ENCODE data around the gene ATP13A3.

Gene ATP13A3

GRCh38 chr3:194374935-194375334, 111.9 kb downstream of the ATP13A3 start:
- H3K4me3 Mint-ChIP-seq: no peak overlapping the region
- ATAC-seq (replicated peaks) (no peak), DNase-seq (no peak)
- H3K9me3 Mint-ChIP-seq: no peaks in the 10 kb centered on the region
- H3K27ac Mint-ChIP-seq: no peak overlapping the region
- H3K36me3 Mint-ChIP-seq (ENCODE audit: insufficient read depth): no peaks in the 10 kb centered on the region
- peaks cover under 1 to 1% of the 10 kb centered on the region in 2 donors for H3K4me1 Mint-ChIP-seq (ENCODE audit: low read depth in 2 of 2)
- peaks cover 47 to 94% of the 10 kb centered on the region in 2 donors for H3K27me3 Mint-ChIP-seq

- H3K4me1 Mint-ChIP-seq (ENCODE audit: low read depth in 2 of 2): peaks cover 3% of the 10 kb centered on the region in 2 donors
- DNase-seq (no peak), ATAC-seq (replicated peaks) (no peak)
Observed at GRCh38 chr3:194373899-194374298, 112.9 kb downstream of the ATP13A3 start.

GRCh38 chr3:194373028-194373427, 113.8 kb downstream of the ATP13A3 start:
- Mint-ChIP-seq H3K4me3 (no peak overlapping the region), H3K36me3 (ENCODE audit: insufficient read depth) (no peaks in the 10 kb centered on the region), H3K27me3 (peaks cover 54 to 95% of the 10 kb centered on the region in 2 donors), H3K27ac (no peak overlapping the region), H3K9me3 (no peaks in the 10 kb centered on the region), H3K4me1 (ENCODE audit: low read depth in 2 of 2) (peaks cover 3% of the 10 kb centered on the region in 2 donors)
- DNase-seq: no peak
- no peak for ATAC-seq (replicated peaks)

More at GRCh38 chr3:194373899-194374298, 112.9 kb downstream of the ATP13A3 start:
- Mint-ChIP-seq H3K4me3 (no peak overlapping the region), H3K27me3 (peaks cover 54 to 95% of the 10 kb centered on the region in 2 donors), H3K27ac (no peak overlapping the region), H3K36me3 (ENCODE audit: insufficient read depth) (no peaks in the 10 kb centered on the region), H3K9me3 (no peaks in the 10 kb centered on the region)

GRCh38 chr3:194370753-194371152, 116.0 kb downstream of the ATP13A3 start:
- DNase-seq (no peak), ATAC-seq (replicated peaks) (no peak)
- H3K27me3 Mint-ChIP-seq: peaks cover 62 to 87% of the 10 kb centered on the region in 2 donors
- peaks cover 3% of the 10 kb centered on the region in 2 donors for H3K4me1 Mint-ChIP-seq (ENCODE audit: low read depth in 2 of 2)
- no peaks in the 10 kb centered on the region for H3K36me3 Mint-ChIP-seq (ENCODE audit: insufficient read depth)
- H3K9me3 Mint-ChIP-seq: no peaks in the 10 kb centered on the region
- H3K27ac Mint-ChIP-seq: no peak overlapping the region
- H3K4me3 Mint-ChIP-seq: no peak overlapping the region

GRCh38 chr3:194369522-194370279, 117.1 kb downstream of the ATP13A3 start, which contains the start of gene LRRC15:
LRRC15 (minus strand) TSS chr3:194369743; CDS start chr3:194361043, 8,700 bp downstream.
- Mint-ChIP-seq H3K9me3 (no peaks in the 10 kb centered on the region), H3K4me1 (ENCODE audit: low read depth in 2 of 2) (peaks cover 3% of the 10 kb centered on the region in 2 donors), H3K27ac (no peak within 1 kb of the TSS), H3K27me3 (peaks cover 51 to 83% of the 10 kb centered on the region in 2 donors), H3K36me3 (ENCODE audit: insufficient read depth) (no peaks in the 10 kb centered on the region), H3K4me3 (no peak within 1 kb of the TSS)
- DNase-seq (no peak), ATAC-seq (replicated peaks) (no peak)

GRCh38 chr3:194368918-194369317, 117.9 kb downstream of the ATP13A3 start:
- Mint-ChIP-seq H3K36me3 (ENCODE audit: insufficient read depth) (no peaks in the 10 kb centered on the region), H3K27ac (no peak overlapping the region), H3K9me3 (no peaks in the 10 kb centered on the region), H3K27me3 (peaks cover 51 to 84% of the 10 kb centered on the region in 2 donors), H3K4me3 (no peak overlapping the region), H3K4me1 (ENCODE audit: low read depth in 2 of 2) (peaks cover 3% of the 10 kb centered on the region in 2 donors)
- DNase-seq (no peak), ATAC-seq (replicated peaks) (no peak)

- Mint-ChIP-seq H3K4me3 (no peak overlapping the region), H3K27ac (no peak overlapping the region), H3K27me3 (peaks cover 51 to 84% of the 10 kb centered on the region in 2 donors), H3K4me1 (ENCODE audit: low read depth in 2 of 2) (peaks cover 3% of the 10 kb centered on the region in 2 donors), H3K36me3 (ENCODE audit: insufficient read depth) (no peaks in the 10 kb centered on the region), H3K9me3 (no peaks in the 10 kb centered on the region)
- DNase-seq (no peak), ATAC-seq (replicated peaks) (no peak)
Observed at GRCh38 chr3:194367992-194368841, 118.6 kb downstream of the ATP13A3 start.

GRCh38 chr3:194365978-194366490, 120.8 kb downstream of the ATP13A3 start:
- H3K9me3 Mint-ChIP-seq: no peaks in the 10 kb centered on the region
- H3K27me3 Mint-ChIP-seq: peaks cover 41 to 84% of the 10 kb centered on the region in 2 donors
- ATAC-seq (replicated peaks) (no peak), DNase-seq (no peak)
- H3K36me3 Mint-ChIP-seq (ENCODE audit: insufficient read depth): no peaks in the 10 kb centered on the region
- no peak overlapping the region for H3K4me3 Mint-ChIP-seq
- no peak overlapping the region for H3K27ac Mint-ChIP-seq
- H3K4me1 Mint-ChIP-seq (ENCODE audit: low read depth in 2 of 2): peaks cover 3% of the 10 kb centered on the region in 2 donors

- H3K4me1 Mint-ChIP-seq (ENCODE audit: low read depth in 2 of 2): peaks cover 3% of the 10 kb centered on the region in 2 donors
- no peak for DNase-seq
- H3K4me3 Mint-ChIP-seq: no peak overlapping the region
- H3K27ac Mint-ChIP-seq: no peak overlapping the region
- ATAC-seq (replicated peaks): no peak
- no peaks in the 10 kb centered on the region for H3K9me3 Mint-ChIP-seq
- H3K27me3 Mint-ChIP-seq: peaks cover 39 to 84% of the 10 kb centered on the region in 2 donors
- no peaks in the 10 kb centered on the region for H3K36me3 Mint-ChIP-seq (ENCODE audit: insufficient read depth)
Observed at GRCh38 chr3:194365526-194365925, 121.3 kb downstream of the ATP13A3 start.

GRCh38 chr3:194364652-194365434, 122.0 kb downstream of the ATP13A3 start:
- no peak for DNase-seq
- Mint-ChIP-seq H3K36me3 (ENCODE audit: insufficient read depth) (no peaks in the 10 kb centered on the region), H3K4me3 (no peak overlapping the region), H3K4me1 (ENCODE audit: low read depth in 2 of 2) (peaks cover under 1 to 2% of the 10 kb centered on the region in 2 donors), H3K27ac (no peak overlapping the region), H3K27me3 (peaks cover 38 to 84% of the 10 kb centered on the region in 2 donors), H3K9me3 (no peaks in the 10 kb centered on the region)
- no peak for ATAC-seq (replicated peaks)

- H3K4me1 Mint-ChIP-seq (ENCODE audit: low read depth in 2 of 2): no peaks in the 10 kb centered on the region
- no peak for DNase-seq
- H3K9me3 Mint-ChIP-seq: no peaks in the 10 kb centered on the region
- no peak overlapping the region for H3K27ac Mint-ChIP-seq
- H3K4me3 Mint-ChIP-seq: no peak overlapping the region
- ATAC-seq (replicated peaks): no peak
- H3K27me3 Mint-ChIP-seq: peaks cover 38 to 84% of the 10 kb centered on the region in 2 donors
- H3K36me3 Mint-ChIP-seq (ENCODE audit: insufficient read depth): no peaks in the 10 kb centered on the region
Observed at GRCh38 chr3:194364314-194364651, 122.5 kb downstream of the ATP13A3 start.

- H3K27ac Mint-ChIP-seq: no peak overlapping the region
- H3K9me3 Mint-ChIP-seq: no peaks in the 10 kb centered on the region
- H3K36me3 Mint-ChIP-seq (ENCODE audit: insufficient read depth): no peaks in the 10 kb centered on the region
- H3K4me3 Mint-ChIP-seq: no peak overlapping the region
- DNase-seq: no peak
- no peaks in the 10 kb centered on the region for H3K4me1 Mint-ChIP-seq (ENCODE audit: low read depth in 2 of 2)
- H3K27me3 Mint-ChIP-seq: peaks cover 33 to 92% of the 10 kb centered on the region in 2 donors
- ATAC-seq (replicated peaks): no peak
Observed at GRCh38 chr3:194360568-194360967, 126.2 kb downstream of the ATP13A3 start.

- H3K36me3 Mint-ChIP-seq (ENCODE audit: insufficient read depth): no peaks in the 10 kb centered on the region
- no peak overlapping the region for H3K27ac Mint-ChIP-seq
- peaks cover 33 to 68% of the 10 kb centered on the region in 2 donors for H3K27me3 Mint-ChIP-seq
- DNase-seq (no peak), ATAC-seq (replicated peaks) (no peak)
- H3K9me3 Mint-ChIP-seq: no peaks in the 10 kb centered on the region
- no peaks in the 10 kb centered on the region for H3K4me1 Mint-ChIP-seq (ENCODE audit: low read depth in 2 of 2)
- no peak overlapping the region for H3K4me3 Mint-ChIP-seq
Observed at GRCh38 chr3:194357681-194358080, 129.1 kb downstream of the ATP13A3 start.
